Neural progenitor cell (in vitro differentiated cells): ENCODE measurements around the gene LMAN1L.

Source experiments
- CTCF ChIP-seq: fragments of 200-600 bp; sonication (generic); IDR thresholded peaks from 2 replicates; pipeline ENCODE4 v1.5.1; 2017; ENCODE audit warnings: antibody characterized with exemption, mild to moderate bottlenecking
- EZH2 ChIP-seq: fragments of 200-600 bp; sonication (generic); IDR thresholded peaks from 2 replicates; pipeline ENCODE4 v1.6.1; 2017; ENCODE audit warnings: antibody characterized with exemption, mild to moderate bottlenecking, moderate library complexity

DNA sequence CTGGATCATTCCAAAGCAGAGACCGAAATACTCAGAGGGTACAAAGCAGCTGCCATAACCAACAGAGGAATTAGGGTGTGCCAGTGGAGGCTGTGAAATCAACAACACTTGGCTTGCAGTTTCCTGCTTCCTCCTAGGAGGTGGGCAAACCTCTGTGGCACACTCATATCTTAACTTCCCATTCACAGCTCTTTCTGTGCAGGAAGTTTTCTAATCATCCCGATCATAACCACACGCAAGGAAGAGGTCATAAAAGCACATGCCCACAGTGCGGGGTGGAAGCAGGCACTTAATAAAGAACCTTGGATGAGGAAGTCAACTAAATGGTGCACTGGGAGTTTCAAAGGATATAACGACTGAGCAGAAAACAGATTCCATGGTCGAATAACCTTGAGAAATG lies 55.4 kb downstream of the LMAN1L start:
- no peak for TF ChIP-seq CTCF
- TF ChIP-seq EZH2, result no peak
